SK-N-MC (cell line): ENCODE measurements around the gene SLC39A13.

ENCODE experiments used
- EZH2 ChIP-seq: fragments of 200-600 bp; sonication (generic); IDR thresholded peaks from one replicate; pipeline ENCODE4 v1.6.1; 2017; ENCODE audit warnings: antibody characterized with exemption
- FOXP2 ChIP-seq: optimal IDR thresholded peaks from 2 replicates; pipeline ENCODE3; 2011; ENCODE audit warnings: mild to moderate bottlenecking, moderate library complexity; ENCODE audit not compliant: insufficient read depth; ENCODE audit errors: extremely low read length, control extremely low read depth
- POLR2AphosphoS5 ChIP-seq: IDR thresholded peaks from 2 replicates; pipeline ENCODE4 v1.6.1; 2012; ENCODE audit warnings: mild to moderate bottlenecking, low read depth, low read length, borderline replicate concordance

DNA sequence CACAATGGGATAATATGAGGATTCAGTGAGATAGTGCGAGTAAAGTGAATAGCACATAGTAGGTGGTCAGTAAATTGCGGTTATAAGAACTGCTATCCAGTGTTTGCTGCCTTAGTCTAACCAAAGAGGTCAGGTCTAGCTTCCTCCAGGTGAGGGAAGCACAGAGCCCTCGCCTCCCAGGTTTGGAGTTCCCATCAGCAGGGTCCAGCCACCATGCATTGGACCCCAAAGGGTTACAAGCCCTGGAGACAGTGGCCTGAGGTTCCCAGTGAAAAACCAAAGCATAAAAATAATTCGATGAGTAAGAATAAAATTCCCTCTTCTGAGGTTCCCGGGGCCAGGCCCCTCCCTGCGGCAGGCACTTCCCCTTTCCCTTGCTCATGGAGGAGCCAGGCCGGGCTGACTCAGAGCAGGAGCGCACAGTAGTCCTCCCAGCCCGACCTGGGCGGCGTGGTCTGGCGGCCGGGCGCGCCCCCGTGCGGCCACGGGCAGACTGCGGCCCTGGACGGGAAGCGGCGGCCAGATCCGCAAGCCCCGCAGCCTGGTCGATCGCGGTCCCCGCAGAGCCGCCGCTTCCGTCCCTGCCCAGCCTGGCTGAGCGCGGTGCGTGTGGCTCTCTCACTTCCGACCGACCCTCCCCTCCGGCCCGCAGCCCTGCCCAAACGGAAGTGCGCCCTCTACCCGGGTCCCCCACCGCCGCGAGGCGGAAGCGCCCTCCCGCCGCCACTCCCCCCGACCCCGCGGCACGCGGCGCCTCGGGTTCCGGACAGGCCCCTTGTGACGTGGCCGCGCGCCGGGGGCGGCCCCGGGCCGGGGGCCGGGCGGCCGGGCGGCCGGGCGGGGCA, at the start of gene SLC39A13:
- TF ChIP-seq POLR2AphosphoS5: peak; percentile 87
- TF ChIP-seq EZH2: no peak
- TF ChIP-seq FOXP2: no peak
